Measurements from ENCODE around the gene BSDC1.

DNA sequence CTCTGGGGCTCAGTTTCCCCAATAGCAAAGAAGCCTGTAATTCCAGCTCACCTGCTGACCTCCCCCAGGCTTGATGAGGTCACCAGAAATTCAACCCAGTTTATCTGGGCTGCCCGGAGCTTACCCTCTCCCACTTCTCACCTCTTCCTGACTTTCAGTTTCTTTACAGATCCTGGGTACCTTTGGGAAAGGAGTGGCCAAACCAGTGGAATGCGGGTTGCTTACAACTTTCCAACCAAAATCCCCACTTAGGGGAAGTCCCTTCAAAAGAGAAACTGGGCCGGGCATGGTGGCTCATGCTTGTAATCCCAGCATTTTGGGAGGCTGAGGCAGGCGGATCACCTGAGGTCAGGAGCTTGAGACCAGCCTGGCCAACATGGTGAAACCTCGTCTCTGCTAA lies 52.3 kb downstream of the BSDC1 start:
- TF ChIP-seq, protein P1, sequence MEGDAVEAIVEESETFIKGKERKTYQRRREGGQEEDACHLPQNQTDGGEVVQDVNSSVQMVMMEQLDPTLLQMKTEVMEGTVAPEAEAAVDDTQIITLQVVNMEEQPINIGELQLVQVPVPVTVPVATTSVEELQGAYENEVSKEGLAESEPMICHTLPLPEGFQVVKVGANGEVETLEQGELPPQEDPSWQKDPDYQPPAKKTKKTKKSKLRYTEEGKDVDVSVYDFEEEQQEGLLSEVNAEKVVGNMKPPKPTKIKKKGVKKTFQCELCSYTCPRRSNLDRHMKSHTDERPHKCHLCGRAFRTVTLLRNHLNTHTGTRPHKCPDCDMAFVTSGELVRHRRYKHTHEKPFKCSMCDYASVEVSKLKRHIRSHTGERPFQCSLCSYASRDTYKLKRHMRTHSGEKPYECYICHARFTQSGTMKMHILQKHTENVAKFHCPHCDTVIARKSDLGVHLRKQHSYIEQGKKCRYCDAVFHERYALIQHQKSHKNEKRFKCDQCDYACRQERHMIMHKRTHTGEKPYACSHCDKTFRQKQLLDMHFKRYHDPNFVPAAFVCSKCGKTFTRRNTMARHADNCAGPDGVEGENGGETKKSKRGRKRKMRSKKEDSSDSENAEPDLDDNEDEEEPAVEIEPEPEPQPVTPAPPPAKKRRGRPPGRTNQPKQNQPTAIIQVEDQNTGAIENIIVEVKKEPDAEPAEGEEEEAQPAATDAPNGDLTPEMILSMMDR (IDR thresholded peaks at IDR 0.05): no peak
- TF ChIP-seq POLR2A (IDR thresholded peaks at IDR 0.05) (no peak), POLR2AphosphoS5 (IDR thresholded peaks at IDR 0.05) (no peak)

All from upper lobe of left lung (tissue), 4 donors.